HG03095 (cell line): Measurements from ENCODE around the gene RASGRP1.
A peak's percentile ranks its signal among the peaks of the same experiment; 100 is the strongest.

Source experiments
- ATAC-seq: cut with Tn5 transposase; IDR thresholded peaks from one replicate; pipeline ENCODE4 v1.9.1; 2021; ENCODE audit warnings: moderate library complexity; ENCODE audit not compliant: unreplicated experiment

Gene RASGRP1

DNA sequence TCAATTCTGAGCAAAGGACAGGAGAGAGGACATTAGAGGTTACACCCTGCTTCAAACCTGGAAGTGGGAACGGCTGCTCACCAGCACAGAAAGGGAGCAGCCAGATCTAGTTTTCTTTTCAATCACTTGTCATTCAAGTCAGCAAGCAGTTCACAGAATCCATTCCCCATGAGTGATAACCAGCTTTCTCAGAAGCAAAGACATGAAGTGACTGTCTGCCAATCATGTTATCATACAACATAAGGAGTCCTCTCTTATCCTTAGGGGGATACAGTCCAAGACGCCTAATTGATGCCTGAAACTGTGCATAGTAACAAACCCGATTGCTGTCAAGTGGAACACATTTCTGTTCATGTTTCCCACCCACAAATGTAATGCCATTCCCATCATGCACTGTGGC lies 56.0 kb downstream of the RASGRP1 start:
- peak; percentile 69 for ATAC-seq

DNA sequence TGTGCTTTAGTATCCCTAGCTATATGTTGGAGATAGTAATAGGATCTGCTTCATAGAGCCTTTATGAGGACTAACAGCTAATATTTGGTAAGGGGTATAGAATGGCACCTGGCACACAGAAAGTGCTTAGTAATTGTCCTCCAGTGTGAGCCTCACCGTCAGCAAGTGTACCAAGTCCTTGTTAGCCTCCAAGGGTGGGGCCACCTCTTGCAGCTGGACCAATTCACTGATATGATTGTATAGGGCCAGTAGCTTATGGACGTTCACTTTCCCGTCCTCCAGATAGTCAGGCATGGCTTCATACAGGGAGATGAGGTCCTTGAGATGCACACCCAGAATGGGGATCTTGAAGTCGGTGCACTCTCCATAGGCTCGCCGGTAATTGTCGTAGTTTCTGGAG lies 57.0 kb downstream of the RASGRP1 start:
- ATAC-seq = no peak

DNA sequence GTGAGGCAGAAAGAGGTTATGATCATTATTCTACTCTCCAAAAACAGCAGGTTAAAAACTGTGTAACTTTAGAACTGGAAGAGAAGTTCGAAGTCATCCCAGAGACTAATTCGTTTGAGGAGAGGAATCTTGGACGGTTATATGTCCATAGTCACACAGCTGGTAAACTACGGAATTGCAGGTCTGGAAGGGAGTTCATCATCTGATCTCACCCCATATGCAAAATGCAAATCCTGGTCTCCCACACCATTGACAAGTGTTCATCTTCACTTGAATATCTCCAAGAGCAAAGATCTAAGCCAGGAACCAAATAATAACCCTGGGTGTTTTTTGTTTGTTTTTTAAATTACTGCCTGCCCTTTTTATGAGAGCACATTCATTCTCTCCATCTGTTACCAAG lies 57.6 kb downstream of the RASGRP1 start:
- no peak for ATAC-seq

GRCh38 chr15:38504680-38505467 lies 59.7 kb downstream of the RASGRP1 start:
- no peak for ATAC-seq

DNA sequence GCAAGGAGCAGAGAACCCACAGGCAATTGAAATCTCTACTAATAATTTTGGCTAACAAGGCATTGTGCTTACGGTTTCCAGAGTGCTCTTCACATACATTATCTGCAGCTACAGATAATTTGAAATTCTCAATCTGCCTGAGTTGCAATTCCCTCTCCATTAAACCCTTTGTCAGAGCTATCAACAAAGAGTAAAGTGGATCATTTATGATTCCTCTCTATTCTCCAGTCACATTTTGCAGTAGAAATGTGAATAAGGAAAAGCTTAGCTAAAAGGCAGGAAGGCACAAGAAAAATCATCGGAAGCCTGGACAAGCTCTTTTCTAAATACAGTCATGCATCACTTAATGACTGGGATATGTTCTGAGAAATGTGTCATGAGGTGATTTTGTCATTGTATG lies 61.1 kb downstream of the RASGRP1 start:
- ATAC-seq = no peak

GRCh38 chr15:38499651-38500050 lies 65.0 kb downstream of the RASGRP1 start:
- ATAC-seq = no peak

DNA sequence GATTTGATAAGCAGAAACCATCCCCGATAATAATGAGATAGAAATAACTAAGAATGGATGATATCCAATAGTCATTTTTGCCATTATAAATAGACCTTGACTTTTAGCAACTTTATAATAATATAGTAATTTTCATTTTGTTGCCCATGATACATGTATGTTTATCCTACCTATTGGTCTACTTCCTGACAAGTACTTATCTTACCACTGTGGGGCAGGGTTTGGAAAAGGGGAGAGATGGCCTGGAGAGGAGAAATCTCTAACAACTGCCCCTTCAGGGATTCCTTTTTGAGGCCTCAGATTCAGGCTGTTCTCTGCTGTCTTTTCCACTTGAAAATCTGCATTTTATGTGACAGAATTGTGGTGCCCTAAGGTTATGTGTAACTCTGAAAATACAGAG lies 68.5 kb downstream of the RASGRP1 start:
- ATAC-seq = no peak

DNA sequence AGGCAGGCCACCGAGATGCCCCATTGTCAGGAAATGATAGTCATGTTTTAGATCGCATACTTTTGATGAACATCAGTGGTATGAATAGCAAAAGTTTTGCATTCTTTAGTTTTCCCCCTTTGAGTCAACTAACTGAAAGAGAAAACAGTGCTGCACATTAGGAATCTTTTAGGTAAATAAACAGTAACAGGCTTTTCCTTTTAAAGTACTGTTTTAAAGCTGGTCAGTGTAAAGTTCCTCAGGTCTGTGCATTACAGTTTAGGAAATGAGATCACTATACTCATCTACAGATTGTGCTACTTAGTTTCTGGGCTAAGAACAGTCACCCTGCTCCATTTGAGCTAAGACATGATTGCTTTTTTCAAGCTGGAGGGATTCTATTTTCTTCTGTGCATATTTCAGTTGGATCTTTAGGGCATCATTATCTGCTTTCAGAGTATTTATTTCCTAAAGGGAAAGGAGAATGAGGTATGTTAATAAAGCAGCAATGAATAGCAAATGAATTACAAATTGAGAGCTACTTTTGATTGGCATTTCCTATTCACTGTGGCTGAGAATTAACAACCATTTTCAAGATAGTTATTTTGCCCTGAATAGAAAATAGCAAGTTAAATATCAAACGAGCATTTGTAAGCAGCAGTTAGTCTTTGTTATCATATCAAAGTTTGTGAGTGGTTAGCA lies 74.2 kb downstream of the RASGRP1 start:
- no peak for ATAC-seq

DNA sequence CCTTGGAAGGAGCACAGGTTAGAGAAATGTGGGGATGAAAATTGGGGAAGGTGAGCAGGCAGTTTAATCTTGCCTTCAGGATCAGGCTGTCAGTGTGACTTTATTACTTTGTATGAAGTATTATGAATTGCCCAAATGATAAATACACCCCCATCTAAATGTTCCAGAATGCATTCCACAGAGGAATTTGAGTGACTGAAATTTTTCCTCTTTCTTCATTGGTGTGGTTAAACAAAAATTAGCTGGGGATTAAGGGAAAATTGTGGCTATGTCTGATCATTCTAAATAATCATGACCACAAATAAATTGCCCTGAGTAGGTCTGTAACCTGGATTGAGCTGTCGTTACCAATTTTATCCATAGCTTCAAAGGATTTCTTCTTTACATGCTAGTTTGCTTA lies 77.2 kb downstream of the RASGRP1 start:
- no peak for ATAC-seq

DNA sequence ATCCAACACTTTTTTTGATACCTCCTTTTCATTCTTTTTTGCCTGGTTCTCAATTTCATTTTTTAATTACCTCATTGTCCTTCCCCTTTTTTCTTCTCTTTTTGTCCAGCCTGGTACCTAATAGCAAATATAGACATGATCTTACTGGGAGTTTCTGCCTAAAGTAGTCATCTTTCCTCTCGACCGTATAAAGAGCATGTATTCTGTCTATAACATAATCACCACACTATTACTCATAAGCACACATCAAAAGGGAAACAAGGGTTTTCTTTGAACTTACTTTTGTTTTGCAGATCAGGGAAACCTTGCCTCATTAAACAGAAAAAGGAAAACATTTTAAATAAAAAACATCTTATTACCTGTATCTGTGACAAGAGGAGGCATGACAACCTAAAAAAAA lies 77.7 kb downstream of the RASGRP1 start:
- ATAC-seq = no peak

- ATAC-seq = no peak
Observed at GRCh38 chr15:38482572-38482971, 82.0 kb downstream of the RASGRP1 start.

- no peak for ATAC-seq
Observed at GRCh38 chr15:38481761-38482160, 82.9 kb downstream of the RASGRP1 start.

DNA sequence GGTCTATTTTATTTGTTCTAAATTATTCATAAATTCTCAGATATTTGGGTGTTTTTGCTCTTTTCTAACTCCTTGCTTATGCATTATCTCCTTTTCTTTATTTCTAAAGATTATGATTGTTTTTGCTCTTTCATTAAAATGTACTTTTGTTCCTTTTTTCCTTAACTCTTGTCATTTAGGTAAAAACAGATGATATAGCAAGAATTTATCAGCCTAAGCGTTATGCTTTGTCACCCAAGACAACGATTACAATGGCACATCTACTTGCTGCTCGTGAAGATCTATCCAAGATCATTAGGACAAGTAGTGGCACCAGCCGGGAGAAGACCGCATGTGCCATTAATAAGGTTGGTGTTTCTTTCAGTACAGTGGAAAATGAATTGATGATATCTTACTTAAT lies 83.5 kb downstream of the RASGRP1 start:
- no peak for ATAC-seq

GRCh38 chr15:38479756-38480155 lies 84.9 kb downstream of the RASGRP1 start:
- no peak for ATAC-seq

DNA sequence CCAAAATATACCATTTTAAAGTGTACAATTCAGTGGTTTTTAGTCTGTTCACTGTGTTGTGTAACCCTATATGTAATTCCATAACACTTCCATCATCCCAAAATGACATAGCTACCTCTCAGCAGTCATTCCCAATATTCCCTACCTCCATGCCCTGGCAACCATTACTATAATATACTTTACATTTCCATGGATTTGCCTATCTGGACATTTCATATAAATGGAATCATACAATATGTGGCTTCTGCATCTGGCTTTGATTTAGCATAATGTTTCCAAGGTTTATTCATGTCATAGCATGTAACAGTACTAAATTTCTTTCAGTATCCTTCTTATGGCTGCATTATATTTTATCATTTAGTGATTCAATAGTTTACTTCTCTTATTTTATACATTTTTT lies 85.3 kb downstream of the RASGRP1 start:
- ATAC-seq = no peak

DNA sequence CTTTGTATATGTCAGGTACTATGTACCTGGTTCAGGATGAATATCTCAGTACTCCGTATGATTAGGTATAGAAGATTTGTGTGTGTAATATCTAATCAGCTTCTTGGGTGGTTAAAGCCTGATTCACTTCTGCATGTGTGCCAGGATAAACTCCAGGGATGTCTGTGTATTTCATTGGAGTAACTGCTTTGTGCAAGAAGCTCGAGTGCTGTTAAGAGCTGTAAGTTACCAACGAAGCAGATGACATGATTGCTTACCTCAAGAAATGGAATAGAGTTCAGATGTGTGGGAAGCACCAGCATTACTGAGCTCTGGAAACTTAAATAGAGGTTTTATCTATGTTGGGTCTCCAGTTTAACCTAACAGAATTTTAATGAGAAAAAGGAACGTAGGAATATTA lies 87.0 kb downstream of the RASGRP1 start:
- ATAC-seq = no peak

- ATAC-seq = no peak
Observed at GRCh38 chr15:38476120-38476519, 88.5 kb downstream of the RASGRP1 start.

DNA sequence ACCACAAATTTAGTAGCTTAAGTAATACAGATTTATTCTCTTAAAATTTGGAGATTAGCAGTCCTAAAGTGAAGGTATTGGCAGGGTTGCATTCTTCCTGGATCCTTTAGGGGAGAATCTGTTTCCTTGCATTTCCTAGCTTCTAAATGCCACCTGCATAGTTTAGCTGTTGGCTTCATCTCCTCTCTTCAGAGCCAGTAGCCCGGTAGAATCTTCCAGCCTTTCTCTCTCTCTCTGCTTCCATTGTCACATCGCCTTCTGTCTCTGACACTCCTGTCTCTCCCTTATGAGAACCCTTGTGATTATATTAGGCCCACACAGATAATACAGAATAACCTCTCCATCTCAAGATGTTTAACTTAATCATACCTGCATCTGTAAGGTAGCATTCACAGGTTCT lies 89.3 kb downstream of the RASGRP1 start:
- no peak for ATAC-seq

- ATAC-seq = peak; percentile 94
Observed at GRCh38 chr15:38474155-38474757, 90.4 kb downstream of the RASGRP1 start.

DNA sequence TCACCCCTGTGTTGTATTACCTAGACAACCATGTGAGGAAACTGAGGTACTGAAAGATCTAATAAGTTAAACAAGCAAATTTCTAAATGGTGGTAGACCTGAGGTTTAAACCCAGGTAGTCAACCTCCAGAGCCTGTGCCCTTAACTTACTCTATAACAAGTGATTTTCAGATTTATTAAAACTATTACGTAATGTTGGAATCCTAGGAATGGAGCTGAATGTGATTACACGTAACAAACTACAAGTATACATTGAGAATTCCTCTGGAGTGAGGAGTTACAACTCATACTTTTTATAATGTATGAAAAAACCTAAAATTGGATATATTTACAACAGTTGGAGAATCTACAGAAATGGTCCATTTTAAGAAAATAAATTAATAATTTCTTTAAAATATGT lies 92.6 kb downstream of the RASGRP1 start:
- no peak for ATAC-seq

DNA sequence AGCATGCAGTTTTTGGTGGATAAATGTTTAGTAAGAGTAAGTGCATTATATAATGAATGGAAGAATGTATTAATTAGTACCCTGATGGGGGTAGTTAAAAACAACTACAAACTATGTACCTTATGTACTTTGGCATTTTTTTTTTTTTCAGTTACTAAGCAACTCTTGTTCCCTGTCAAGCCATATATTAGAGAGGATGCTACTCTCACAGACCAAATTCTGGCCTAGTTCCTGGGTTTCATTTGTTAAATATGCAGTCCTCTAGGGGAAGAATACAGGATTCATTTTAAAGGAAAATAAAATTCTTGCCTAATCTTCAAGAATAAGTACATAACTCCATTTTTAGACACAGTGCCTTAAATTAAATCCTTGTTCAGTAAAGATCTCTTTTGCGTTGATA lies 93.8 kb downstream of the RASGRP1 start:
- no peak for ATAC-seq

DNA sequence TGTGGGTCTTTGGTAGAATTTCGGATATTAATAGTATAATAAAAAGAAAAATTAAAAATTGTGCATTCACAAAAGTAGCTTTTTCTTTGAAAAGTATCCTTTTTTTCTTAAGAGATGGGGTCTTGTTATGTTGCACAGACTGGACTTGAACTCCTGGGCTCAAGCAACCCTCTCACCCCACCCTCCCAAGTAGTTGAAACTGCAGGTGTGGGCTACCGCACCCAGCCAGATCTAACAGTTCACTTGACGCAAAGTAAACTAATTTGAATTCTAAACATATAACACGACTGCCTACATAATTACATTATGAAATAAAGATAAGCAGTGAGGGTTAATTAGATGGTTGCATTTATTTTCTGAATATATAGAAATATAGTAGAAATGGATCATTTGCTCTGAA lies 99.9 kb downstream of the RASGRP1 start:
- ATAC-seq = no peak
